T-helper 2 cell treated with Interferon-gamma antibody and Interleukin-4, amounts not matched to agents 5 μg/mL and 100 μg/mL, for 36 hours (primary cell): ENCODE measurements around the gene DOCK1.
"Not testable (repeated sequence)": the region's sequence is repeated elsewhere in the genome, so short reads cannot be mapped to it uniquely, and the experiment has no call there.

Experiments used
- DNase-seq: peaks from one replicate; pipeline ENCODE4 v3.0.0; 2021; ENCODE audit warnings: low spot score
- H3K27ac Mint-ChIP-seq: one replicate; pipeline ENCODE4 v1.8.0; 2021; ENCODE audit warnings: mild to moderate bottlenecking, mixed read lengths
- H3K27me3 Mint-ChIP-seq: one replicate; pipeline ENCODE4 v1.8.0; 2021; ENCODE audit warnings: low read depth, mixed read lengths
- H3K36me3 Mint-ChIP-seq: one replicate; pipeline ENCODE4 v1.8.0; 2021; ENCODE audit warnings: low read depth, mixed read lengths
- H3K4me1 Mint-ChIP-seq: one replicate; pipeline ENCODE4 v1.8.0; 2021; ENCODE audit warnings: low read depth, mixed read lengths
- H3K4me3 Mint-ChIP-seq: one replicate; pipeline ENCODE4 v1.8.0; 2022; ENCODE audit warnings: mild to moderate bottlenecking, moderate library complexity, mixed read lengths
- H3K9me3 Mint-ChIP-seq: one replicate; pipeline ENCODE4 v1.8.0; 2021; ENCODE audit warnings: mixed read lengths

Gene DOCK1

DNA sequence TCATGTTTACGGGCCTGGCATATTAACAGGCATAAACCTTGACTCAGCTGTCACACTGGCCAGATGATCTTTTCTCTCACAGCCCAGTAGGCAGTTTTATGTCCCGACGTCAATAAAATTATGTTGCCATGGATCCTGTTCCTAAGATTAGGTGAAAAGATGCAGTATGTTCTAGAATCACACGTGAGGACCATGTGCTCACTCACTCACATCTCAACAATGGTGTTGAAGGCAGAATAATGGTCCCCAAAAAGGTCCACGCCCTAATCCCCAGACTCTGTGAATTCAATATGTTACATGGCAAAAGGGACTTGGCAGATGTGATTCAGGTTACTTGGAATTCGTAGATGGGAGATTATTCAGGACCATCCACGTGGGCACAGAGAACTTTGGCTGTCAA lies 3.5 kb downstream of the DOCK1 start:
- H3K9me3 Mint-ChIP-seq: no peaks in the 10 kb centered on the region
- H3K4me1 Mint-ChIP-seq: no peaks in the 10 kb centered on the region

DNA sequence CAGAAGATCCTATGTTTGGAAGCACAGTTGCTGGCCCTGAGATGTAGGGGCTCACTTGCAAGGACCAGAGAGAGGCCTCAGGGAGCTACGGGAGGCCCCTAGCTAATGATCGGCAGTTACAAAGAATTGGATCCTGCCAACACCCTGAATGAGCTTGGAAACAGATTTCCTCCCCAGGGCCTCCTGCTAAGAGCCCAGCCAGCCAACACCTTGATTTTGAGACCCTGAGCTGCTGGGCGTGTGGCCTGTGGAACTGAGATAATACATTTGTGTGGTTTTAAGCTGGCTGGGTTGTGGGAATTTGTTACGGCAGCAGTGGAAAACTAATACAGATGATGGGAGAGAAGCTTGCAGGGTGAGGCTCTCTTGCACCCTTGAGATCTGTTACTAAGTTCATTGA lies 3.9 kb downstream of the DOCK1 start:
- no peaks in the 10 kb centered on the region for H3K9me3 Mint-ChIP-seq

More for the DNA sequence above, 3.5 kb downstream of the DOCK1 start:
- no peak for DNase-seq
- Mint-ChIP-seq H3K27me3 (peaks cover 20% of the 10 kb centered on the region), H3K4me3 (no peak overlapping the region), H3K27ac (no peak overlapping the region), H3K36me3 (no peaks in the 10 kb centered on the region)

DNA sequence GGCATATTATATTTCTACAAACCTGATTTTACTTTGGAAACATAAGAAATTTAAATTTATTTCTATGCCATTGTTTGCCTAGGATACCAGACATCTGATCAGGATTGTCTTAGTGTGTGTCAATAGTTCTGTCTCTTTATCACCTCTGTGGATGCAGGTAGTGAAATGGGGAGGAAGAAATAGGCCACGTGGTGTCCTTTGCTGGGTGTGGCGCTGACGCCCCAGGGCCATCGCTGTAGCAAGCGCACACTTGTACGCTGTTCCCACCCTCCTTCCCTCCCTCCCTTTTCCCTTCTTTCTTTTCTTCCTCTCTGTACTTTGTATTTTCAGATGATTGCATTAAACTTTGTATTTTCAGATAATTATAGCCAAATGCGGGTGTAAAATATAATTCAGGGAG lies 5.0 kb downstream of the DOCK1 start:
- Mint-ChIP-seq H3K4me1 (no peaks in the 10 kb centered on the region), H3K27ac (no peak overlapping the region), H3K4me3 (no peak overlapping the region), H3K36me3 (no peaks in the 10 kb centered on the region), H3K9me3 (no peaks in the 10 kb centered on the region), H3K27me3 (peaks cover 13% of the 10 kb centered on the region)
- DNase-seq: no peak

More for the DNA sequence above, 3.9 kb downstream of the DOCK1 start:
- H3K4me1 Mint-ChIP-seq: no peaks in the 10 kb centered on the region
- DNase-seq: no peak
- no peak overlapping the region for H3K4me3 Mint-ChIP-seq
- no peak overlapping the region for H3K27ac Mint-ChIP-seq
- H3K36me3 Mint-ChIP-seq: no peaks in the 10 kb centered on the region
- peaks cover 19% of the 10 kb centered on the region for H3K27me3 Mint-ChIP-seq

DNA sequence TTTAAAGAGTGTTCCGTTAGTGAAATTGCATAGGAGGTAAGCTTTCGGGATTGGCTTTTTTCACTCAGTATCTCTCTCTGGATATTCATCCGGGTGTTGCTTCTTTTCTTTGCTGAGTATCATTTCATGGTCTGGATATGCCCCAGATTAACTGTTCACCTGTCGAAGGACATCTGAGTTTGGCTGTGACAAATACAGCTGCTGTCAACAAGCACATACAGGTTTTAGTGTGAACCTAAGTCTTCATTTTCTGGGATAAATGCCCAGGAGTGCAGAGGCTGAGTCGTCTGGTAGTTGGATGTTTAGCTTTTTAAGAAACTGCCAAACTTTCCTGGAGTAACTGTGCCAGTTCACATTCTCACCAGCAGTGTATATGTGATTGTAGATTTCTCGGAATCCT lies 5.6 kb downstream of the DOCK1 start:
- H3K4me1 Mint-ChIP-seq: no peaks in the 10 kb centered on the region
- peaks cover 2% of the 10 kb centered on the region for H3K9me3 Mint-ChIP-seq
- no peaks in the 10 kb centered on the region for H3K36me3 Mint-ChIP-seq
- H3K27me3 Mint-ChIP-seq: peaks cover 11% of the 10 kb centered on the region
- DNase-seq: no peak
- no peak overlapping the region for H3K4me3 Mint-ChIP-seq
- H3K27ac Mint-ChIP-seq: no peak overlapping the region

DNA sequence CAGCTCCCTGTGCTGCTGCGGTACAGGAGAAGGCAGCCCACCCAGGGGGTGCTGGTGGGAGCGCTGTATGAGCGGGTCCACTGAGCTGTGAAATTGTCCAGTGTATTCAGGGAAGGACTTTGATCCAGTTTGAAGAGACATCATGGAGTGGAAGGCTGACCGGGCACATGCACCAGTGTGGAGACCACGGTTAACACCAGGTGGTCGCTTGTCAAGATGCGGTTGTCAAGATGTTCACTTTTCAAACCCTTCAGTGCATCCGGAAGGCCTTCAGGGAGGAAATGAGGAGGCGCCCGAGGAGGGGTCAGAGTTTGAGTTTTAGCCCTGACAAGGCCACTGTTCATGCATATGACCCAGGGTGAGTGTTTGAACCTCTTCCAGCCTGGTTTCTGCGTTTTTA lies 6.1 kb downstream of the DOCK1 start:
- H3K9me3 Mint-ChIP-seq: peaks cover 8% of the 10 kb centered on the region
- no peak overlapping the region for H3K27ac Mint-ChIP-seq
- peaks cover 11% of the 10 kb centered on the region for H3K27me3 Mint-ChIP-seq
- no peaks in the 10 kb centered on the region for H3K4me1 Mint-ChIP-seq
- no peaks in the 10 kb centered on the region for H3K36me3 Mint-ChIP-seq
- H3K4me3 Mint-ChIP-seq: no peak overlapping the region
- no peak for DNase-seq

GRCh38 chr10:126913316-126913715 lies 8.1 kb downstream of the DOCK1 start:
- H3K27me3 Mint-ChIP-seq: no peaks in the 10 kb centered on the region
- no peak overlapping the region for H3K27ac Mint-ChIP-seq
- no peak for DNase-seq
- H3K36me3 Mint-ChIP-seq: no peaks in the 10 kb centered on the region
- no peak overlapping the region for H3K4me3 Mint-ChIP-seq
- H3K4me1 Mint-ChIP-seq: no peaks in the 10 kb centered on the region
- H3K9me3 Mint-ChIP-seq: peaks cover 12% of the 10 kb centered on the region

- H3K9me3 Mint-ChIP-seq: peaks cover 15% of the 10 kb centered on the region
- H3K27ac Mint-ChIP-seq: no peak overlapping the region
- no peak for DNase-seq
- H3K4me3 Mint-ChIP-seq: no peak overlapping the region
- no peaks in the 10 kb centered on the region for H3K4me1 Mint-ChIP-seq
- H3K36me3 Mint-ChIP-seq: no peaks in the 10 kb centered on the region
- no peaks in the 10 kb centered on the region for H3K27me3 Mint-ChIP-seq
These were observed 9.3 kb downstream of the DOCK1 start for GRCh38 chr10:126914561-126914960.

GRCh38 chr10:126916952-126917351 lies 11.7 kb downstream of the DOCK1 start:
- not testable (repeated sequence) for H3K4me3 Mint-ChIP-seq, H3K27ac Mint-ChIP-seq, H3K36me3 Mint-ChIP-seq, H3K4me1 Mint-ChIP-seq, H3K27me3 Mint-ChIP-seq, DNase-seq
- peaks cover 19% of the 10 kb centered on the region for H3K9me3 Mint-ChIP-seq

- no peaks in the 10 kb centered on the region for H3K27me3 Mint-ChIP-seq
- H3K4me1 Mint-ChIP-seq: no peaks in the 10 kb centered on the region
- H3K9me3 Mint-ChIP-seq: peaks cover 23% of the 10 kb centered on the region
- no peak for DNase-seq
- no peaks in the 10 kb centered on the region for H3K36me3 Mint-ChIP-seq
- H3K4me3 Mint-ChIP-seq: no peak overlapping the region
- H3K27ac Mint-ChIP-seq: no peak overlapping the region
These were observed 12.1 kb downstream of the DOCK1 start for GRCh38 chr10:126917375-126917774.

DNA sequence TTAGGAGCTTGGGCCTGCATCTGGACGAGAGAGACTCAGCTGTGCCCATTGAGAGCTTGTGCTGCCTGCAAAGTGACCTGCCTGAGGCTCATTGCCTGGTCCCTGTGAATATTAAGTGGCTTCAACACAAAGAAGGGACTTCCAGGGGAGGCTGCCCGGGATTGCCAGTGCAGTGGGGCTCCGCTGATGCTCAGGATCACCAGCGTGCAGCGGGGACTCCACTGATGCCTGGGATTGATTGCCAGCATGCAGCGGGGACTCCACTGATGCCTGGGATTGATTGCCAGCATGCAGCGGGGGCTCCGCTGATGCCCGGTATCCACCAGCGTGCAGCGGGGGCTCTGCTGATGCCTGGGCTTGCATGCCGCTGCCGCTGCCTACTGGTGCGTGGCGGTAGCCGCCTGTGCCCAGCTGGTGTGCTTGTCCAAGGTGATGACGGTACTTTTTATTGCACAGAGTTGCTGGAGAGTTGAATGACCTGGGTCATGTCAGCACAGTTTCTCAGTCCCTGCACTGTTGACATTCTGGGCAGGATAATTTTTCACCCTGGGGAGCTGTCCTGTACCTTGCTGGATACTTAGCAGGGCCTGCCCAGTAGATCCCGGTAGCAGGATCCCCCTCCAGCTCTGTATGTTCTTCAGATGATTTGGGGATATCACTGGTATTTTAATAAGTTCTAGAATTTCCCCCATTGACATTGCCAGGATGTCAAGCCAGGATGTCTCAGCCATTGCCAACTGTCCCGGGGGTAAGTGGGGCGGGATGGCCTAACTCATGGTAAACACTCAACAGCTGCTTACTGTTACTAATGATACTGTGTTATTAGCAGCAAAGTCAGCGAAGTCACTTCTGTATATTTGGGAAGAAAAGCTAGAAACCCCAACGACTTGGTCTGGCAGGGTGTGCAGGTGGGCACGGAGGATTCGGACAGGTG lies 13.0 kb downstream of the DOCK1 start:
- H3K9me3 Mint-ChIP-seq: peaks cover 25% of the 10 kb centered on the region
- H3K27me3 Mint-ChIP-seq: no peaks in the 10 kb centered on the region
- no peak for DNase-seq
- H3K4me1 Mint-ChIP-seq: no peaks in the 10 kb centered on the region
- H3K36me3 Mint-ChIP-seq: no peaks in the 10 kb centered on the region
- H3K27ac Mint-ChIP-seq: no peak overlapping the region
- H3K4me3 Mint-ChIP-seq: no peak overlapping the region

- Mint-ChIP-seq H3K27me3 (no peaks in the 10 kb centered on the region), H3K4me1 (no peaks in the 10 kb centered on the region), H3K4me3 (no peak overlapping the region), H3K27ac (no peak overlapping the region), H3K9me3 (peaks cover 25% of the 10 kb centered on the region), H3K36me3 (no peaks in the 10 kb centered on the region)
- no peak for DNase-seq
These were observed 14.2 kb downstream of the DOCK1 start for GRCh38 chr10:126919426-126919825.

GRCh38 chr10:126921162-126921561 lies 15.9 kb downstream of the DOCK1 start:
- Mint-ChIP-seq H3K4me1 (no peaks in the 10 kb centered on the region), H3K27me3 (no peaks in the 10 kb centered on the region), H3K9me3 (peaks cover 19% of the 10 kb centered on the region), H3K36me3 (no peaks in the 10 kb centered on the region), H3K4me3 (no peak overlapping the region), H3K27ac (no peak overlapping the region)
- DNase-seq: no peak

DNA sequence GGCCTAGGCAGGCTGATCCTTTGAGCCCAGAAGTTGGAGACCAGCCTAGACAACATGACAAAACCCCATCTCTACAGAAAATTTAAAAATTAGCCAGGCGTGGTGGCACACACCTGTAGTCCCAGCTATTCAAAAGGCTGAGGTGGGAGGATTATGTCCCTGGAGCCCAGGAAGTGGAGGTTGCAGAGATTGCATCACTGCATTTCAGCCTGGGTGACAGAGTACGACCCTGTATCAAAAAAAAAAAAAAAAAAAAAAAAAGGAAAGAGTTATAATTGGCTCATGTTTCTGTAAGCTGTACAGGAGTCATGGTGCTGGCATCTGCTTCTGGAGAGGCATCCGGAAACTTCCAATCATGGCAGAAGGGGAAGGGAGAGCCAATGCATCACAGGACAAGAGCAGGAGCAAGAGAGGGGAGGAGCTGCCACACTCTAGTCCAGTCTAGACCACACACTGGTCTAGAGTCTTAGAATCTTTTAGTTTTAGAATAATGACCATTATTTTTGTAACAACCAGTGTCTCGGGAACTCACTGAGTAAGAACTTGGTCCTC lies 16.8 kb downstream of the DOCK1 start:
- Mint-ChIP-seq H3K4me3 (no peak overlapping the region), H3K9me3 (peaks cover 13% of the 10 kb centered on the region), H3K4me1 (no peaks in the 10 kb centered on the region), H3K27ac (no peak overlapping the region), H3K27me3 (no peaks in the 10 kb centered on the region), H3K36me3 (no peaks in the 10 kb centered on the region)
- DNase-seq: no peak

- peaks cover 10% of the 10 kb centered on the region for H3K9me3 Mint-ChIP-seq
- no peak for DNase-seq
- no peak overlapping the region for H3K4me3 Mint-ChIP-seq
- no peak overlapping the region for H3K27ac Mint-ChIP-seq
- H3K4me1 Mint-ChIP-seq: no peaks in the 10 kb centered on the region
- H3K36me3 Mint-ChIP-seq: no peaks in the 10 kb centered on the region
- no peaks in the 10 kb centered on the region for H3K27me3 Mint-ChIP-seq
These were observed 19.1 kb downstream of the DOCK1 start for GRCh38 chr10:126924180-126924914.
